ENCODE measurements around the gene OTOG.

Gene OTOG

DNA sequence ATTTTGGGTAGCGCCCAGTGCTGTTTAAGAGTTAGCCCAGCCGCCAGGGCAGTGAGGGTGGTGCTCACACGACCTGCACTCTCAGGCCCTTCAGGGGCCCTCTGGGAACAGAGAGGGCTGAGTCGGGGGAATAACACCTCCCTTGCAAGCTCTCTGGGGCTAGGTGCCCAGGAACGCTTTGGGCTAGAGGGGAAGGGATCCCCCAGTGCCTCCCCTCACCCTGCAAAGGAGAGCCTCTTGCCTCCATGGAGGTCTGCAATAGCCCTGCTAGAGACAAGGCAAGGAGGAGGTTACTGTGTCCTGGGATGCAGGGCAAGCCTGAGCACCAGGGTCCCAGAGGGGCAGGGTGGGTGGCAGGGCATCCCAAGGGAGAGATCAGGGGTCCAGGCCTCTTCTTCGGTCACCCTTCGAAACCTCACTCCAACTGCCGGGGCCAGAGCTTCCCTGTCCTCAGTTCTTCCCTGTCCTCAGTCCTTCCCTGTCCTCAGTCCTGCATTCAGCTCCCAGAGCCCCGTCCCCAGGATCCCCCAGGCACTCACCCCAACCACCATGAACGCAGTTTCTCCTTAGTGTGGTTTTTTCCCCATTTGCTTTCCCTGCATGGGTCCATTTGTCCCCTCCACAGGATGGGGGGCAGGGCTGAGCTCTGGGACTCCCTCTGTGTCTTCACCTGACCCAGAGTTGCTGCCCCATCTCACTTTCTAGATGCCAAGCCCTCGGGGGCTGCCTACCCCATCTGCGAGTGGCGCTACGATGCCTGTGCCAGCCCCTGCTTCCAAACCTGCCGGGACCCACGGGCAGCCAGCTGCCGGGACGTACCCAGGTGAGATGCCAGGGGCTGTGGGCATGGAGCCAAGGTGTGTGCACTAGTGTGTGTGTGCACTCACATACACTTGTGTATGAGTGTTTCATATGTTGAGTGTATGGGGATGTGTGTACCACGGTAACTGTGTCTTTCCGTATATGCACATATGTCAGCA lies 60.8 kb downstream of the OTOG start:
- no peak for TF ChIP-seq CTCF (conservative IDR thresholded peaks at IDR 0.05; ENCODE audit: low read depth, low read length)
- H3K4me3 ChIP-seq (ENCODE audit: low read length) = no peak overlapping the region
- no peak for DNase-seq (ENCODE audit: low read depth)

GRCh38 chr11:17608821-17609220 lies 61.8 kb downstream of the OTOG start:
- TF ChIP-seq CTCF (conservative IDR thresholded peaks at IDR 0.05; ENCODE audit: low read depth, low read length) = no peak
- DNase-seq (ENCODE audit: low read depth) = no peak
- H3K4me3 ChIP-seq (ENCODE audit: low read length) = no peak overlapping the region

DNA sequence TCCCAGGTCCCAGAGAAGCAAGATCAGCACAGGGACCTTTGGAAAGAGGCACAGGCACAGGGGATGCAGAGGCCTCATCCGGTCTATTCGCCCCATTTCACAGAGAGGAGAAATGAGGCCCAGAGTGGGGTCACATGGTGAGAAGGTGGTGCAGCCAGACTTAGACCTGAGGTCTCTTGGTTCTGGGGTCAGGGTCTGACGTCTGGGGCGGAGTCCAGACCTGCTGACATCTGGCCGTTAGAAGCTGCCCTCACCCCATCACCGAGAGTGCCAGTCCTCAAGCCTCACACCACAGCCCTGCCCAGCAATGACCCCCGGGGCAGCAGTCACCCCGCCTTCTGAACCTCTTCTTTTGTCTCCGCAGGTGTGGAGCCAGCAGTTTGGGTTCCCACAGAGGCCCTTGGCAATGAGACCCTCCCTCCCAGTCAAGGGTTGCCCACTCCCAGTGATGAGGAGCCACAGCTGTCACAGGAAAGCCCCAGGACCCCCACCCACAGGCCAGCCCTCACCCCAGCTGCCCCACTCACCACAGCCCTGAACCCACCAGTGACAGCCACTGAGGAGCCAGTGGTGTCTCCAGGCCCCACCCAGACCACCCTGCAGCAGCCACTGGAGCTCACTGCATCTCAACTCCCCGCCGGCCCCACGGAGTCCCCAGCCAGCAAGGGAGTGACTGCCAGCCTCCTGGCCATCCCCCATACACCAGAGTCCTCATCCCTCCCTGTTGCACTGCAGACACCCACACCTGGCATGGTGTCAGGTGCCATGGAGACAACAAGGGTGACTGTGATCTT lies 62.4 kb downstream of the OTOG start:
- no peak overlapping the region for H3K4me3 ChIP-seq (ENCODE audit: low read length)
- TF ChIP-seq CTCF (conservative IDR thresholded peaks at IDR 0.05; ENCODE audit: low read depth, low read length) = no peak
- DNase-seq (ENCODE audit: low read depth) = no peak

GRCh38 chr11:17610085-17610894 lies 63.2 kb downstream of the OTOG start:
- no peak for DNase-seq (ENCODE audit: low read depth)
- no peak overlapping the region for H3K4me3 ChIP-seq (ENCODE audit: low read length)
- TF ChIP-seq CTCF (conservative IDR thresholded peaks at IDR 0.05; ENCODE audit: low read depth, low read length) = no peak

DNA sequence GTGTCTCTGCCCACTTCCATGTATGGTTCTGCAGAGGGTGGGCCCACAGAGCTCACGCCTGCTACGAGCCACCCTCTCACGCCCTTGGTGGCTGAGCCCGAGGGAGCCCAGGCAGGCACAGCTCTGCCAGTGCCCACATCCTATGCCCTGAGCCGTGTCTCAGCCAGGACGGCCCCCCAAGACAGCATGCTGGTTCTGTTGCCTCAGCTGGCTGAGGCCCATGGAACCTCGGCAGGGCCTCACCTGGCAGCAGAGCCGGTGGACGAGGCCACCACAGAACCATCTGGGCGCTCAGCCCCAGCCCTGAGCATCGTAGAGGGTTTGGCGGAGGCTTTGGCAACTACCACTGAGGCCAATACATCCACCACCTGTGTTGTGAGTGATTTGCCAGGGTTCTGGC lies 64.0 kb downstream of the OTOG start:
- no peak for DNase-seq (ENCODE audit: low read depth)
- no peak overlapping the region for H3K4me3 ChIP-seq (ENCODE audit: low read length)
- TF ChIP-seq CTCF (conservative IDR thresholded peaks at IDR 0.05; ENCODE audit: low read depth, low read length) = no peak

- no peak for DNase-seq (ENCODE audit: low read depth)
- no peak for TF ChIP-seq CTCF (conservative IDR thresholded peaks at IDR 0.05; ENCODE audit: low read depth, low read length)
- H3K4me3 ChIP-seq (ENCODE audit: low read length) = no peak overlapping the region
These were observed 64.6 kb downstream of the OTOG start for GRCh38 chr11:17611503-17612220.

Measured in retinal pigment epithelial cell (primary cell).